H9 (cell line): ENCODE data around the gene FNDC1. TPM values are rescaled to one million over a fixed set of nuclear protein-coding genes. Genes with fewer than 3 reads are reported as not detected.

ENCODE experiments used
- DNase-seq: peaks from one replicate; pipeline ENCODE4 v3.0.0-alpha.2; 2017
- H2AFZ ChIP-seq: one replicate; pipeline ENCODE4 v1.6.1; 2013; ENCODE audit warnings: mild to moderate bottlenecking, low read length, control low read depth, moderate library complexity
- H2AK5ac ChIP-seq: 2 replicates; pipeline ENCODE4 v1.6.1; 2013; ENCODE audit warnings: low read length, control low read depth, mixed read lengths; ENCODE audit not compliant: insufficient read length
- H2BK120ac ChIP-seq: one replicate; pipeline ENCODE4 v1.6.1; 2013; ENCODE audit warnings: low read depth, mild to moderate bottlenecking, low read length, control low read depth, inconsistent platforms; ENCODE audit not compliant: poor library complexity, severe bottlenecking
- H2BK12ac ChIP-seq: 2 replicates; pipeline ENCODE4 v1.6.1; 2013; ENCODE audit warnings: low read length, control low read depth, mixed read lengths, low read depth; ENCODE audit not compliant: insufficient read length
- H2BK15ac ChIP-seq: 2 replicates; pipeline ENCODE4 v1.6.1; 2013; ENCODE audit warnings: low read depth, low read length, control low read depth
- H2BK20ac ChIP-seq: one replicate; pipeline ENCODE4 v1.6.1; 2013; ENCODE audit warnings: low read depth, mild to moderate bottlenecking, low read length, control low read depth, inconsistent platforms; ENCODE audit not compliant: poor library complexity, severe bottlenecking
- H2BK5ac ChIP-seq: 2 replicates; pipeline ENCODE4 v1.6.1; 2013; ENCODE audit warnings: low read length, control low read depth, mixed read lengths; ENCODE audit not compliant: insufficient read length
- H3K14ac ChIP-seq: 2 replicates; pipeline ENCODE4 v1.6.1; 2013; ENCODE audit warnings: low read length, control low read depth; ENCODE audit not compliant: insufficient read depth
- H3K18ac ChIP-seq: 2 replicates; pipeline ENCODE4 v1.6.1; 2013; ENCODE audit warnings: low read depth, mild to moderate bottlenecking, mixed read lengths, low read length, control low read depth; ENCODE audit not compliant: insufficient read length
- H3K23ac ChIP-seq: 2 replicates; pipeline ENCODE4 v1.6.1; 2013; ENCODE audit warnings: low read length, control low read depth, mixed read lengths, low read depth; ENCODE audit not compliant: insufficient read length
- H3K23me2 ChIP-seq: 2 replicates; pipeline ENCODE4 v1.6.1; 2013; ENCODE audit warnings: low read depth, mild to moderate bottlenecking, mixed read lengths, low read length, control low read depth; ENCODE audit not compliant: insufficient read length, poor library complexity, severe bottlenecking
- H3K27ac ChIP-seq: 2 replicates; pipeline ENCODE4 v1.5.1; 2013; ENCODE audit warnings: low read length, control low read depth, mixed read lengths, low read depth; ENCODE audit not compliant: insufficient read length
- H3K27me3 ChIP-seq: 2 replicates; pipeline ENCODE4 v1.6.1; 2013; ENCODE audit warnings: low read length, control low read depth, inconsistent platforms; ENCODE audit not compliant: insufficient read depth
- H3K4ac ChIP-seq: 2 replicates; pipeline ENCODE4 v1.6.1; 2013; ENCODE audit warnings: low read depth, mild to moderate bottlenecking, control low read depth, inconsistent platforms, low read length, moderate library complexity
- H3K4me1 ChIP-seq: 2 replicates; pipeline ENCODE4 v1.6.1; 2013; ENCODE audit warnings: low read length, control low read depth, inconsistent platforms; ENCODE audit not compliant: insufficient read depth
- H3K4me2 ChIP-seq: 2 replicates; pipeline ENCODE4 v1.6.1; 2013; ENCODE audit warnings: low read length, control low read depth, mixed read lengths; ENCODE audit not compliant: insufficient read length, insufficient read depth
- H3K56ac ChIP-seq: 2 replicates; pipeline ENCODE4 v1.6.1; 2013; ENCODE audit warnings: low read depth, mild to moderate bottlenecking, mixed read lengths, low read length, control low read depth; ENCODE audit not compliant: insufficient read length
- H3K79me1 ChIP-seq: 2 replicates; pipeline ENCODE4 v1.6.1; 2013; ENCODE audit warnings: low read depth, mild to moderate bottlenecking, moderate library complexity, low read length, control low read depth, inconsistent platforms; ENCODE audit not compliant: insufficient read depth, poor library complexity, severe bottlenecking
- H3K79me2 ChIP-seq: 2 replicates; pipeline ENCODE4 v1.6.1; 2013; ENCODE audit warnings: low read length, control low read depth, inconsistent platforms; ENCODE audit not compliant: insufficient read depth
- H3K9ac ChIP-seq: 2 replicates; pipeline ENCODE4 v1.6.1; 2013; ENCODE audit warnings: low read length, control low read depth, mixed read lengths; ENCODE audit not compliant: insufficient read length; ENCODE audit errors: extremely low read depth
- H3K9me3 ChIP-seq: one replicate; pipeline ENCODE4 v1.6.1; 2013; ENCODE audit warnings: low read depth, low read length, inconsistent platforms; ENCODE audit not compliant: control insufficient read depth
- H3T11ph ChIP-seq: one replicate; pipeline ENCODE4 v1.6.1; 2013; ENCODE audit warnings: mild to moderate bottlenecking, low read length, control low read depth, inconsistent platforms
- H4K20me1 ChIP-seq: one replicate; pipeline ENCODE4 v1.6.1; 2013; ENCODE audit not compliant: control insufficient read depth, insufficient read length, insufficient read depth
- H4K5ac ChIP-seq: 2 replicates; pipeline ENCODE4 v1.6.1; 2013; ENCODE audit warnings: low read depth, mild to moderate bottlenecking, mixed read lengths, low read length, control low read depth; ENCODE audit not compliant: insufficient read length
- H4K8ac ChIP-seq: replicated peaks from 2 replicates; pipeline ENCODE4 v1.6.1; 2013; ENCODE audit warnings: low read length, control low read depth, mixed read lengths, low read depth; ENCODE audit not compliant: insufficient read length
- H4K91ac ChIP-seq: 2 replicates; pipeline ENCODE4 v1.6.1; 2013; ENCODE audit warnings: low read depth, mild to moderate bottlenecking, moderate library complexity, mixed read lengths, low read length, control low read depth; ENCODE audit not compliant: insufficient read length
- H3K27ac Mint-ChIP-seq, 3 experiments: 2 replicates in 2 of 3; 3 replicates in 1 of 3; pipeline ENCODE4 v1.8.0; 2020 to 2021; ENCODE audit warnings: mixed read lengths in 3 of 3, mild to moderate bottlenecking in 1 of 3, moderate library complexity in 1 of 3
- H3K27me3 Mint-ChIP-seq: 2 replicates; pipeline ENCODE4 v1.8.0; 2021; ENCODE audit warnings: low read depth, mild to moderate bottlenecking, moderate library complexity, mixed read lengths
- H3K36me3 Mint-ChIP-seq, 3 experiments: 2 replicates in 2 of 3; 3 replicates in 1 of 3; pipeline ENCODE4 v1.8.0; 2020 to 2021; ENCODE audit warnings: low read depth in 3 of 3, mixed read lengths in 3 of 3; ENCODE audit not compliant: insufficient read depth in 1 of 3
- H3K4me1 Mint-ChIP-seq, 2 experiments: 2 replicates each; pipeline ENCODE4 v1.8.0; 2020; ENCODE audit warnings: mixed read lengths in 2 of 2
- H3K4me3 Mint-ChIP-seq, 2 experiments: 2 replicates in 1 of 2; 3 replicates in 1 of 2; pipeline ENCODE4 v1.8.0; 2020 to 2021; ENCODE audit warnings: mild to moderate bottlenecking in 2 of 2, mixed read lengths in 2 of 2, moderate library complexity in 1 of 2
- H3K9me3 Mint-ChIP-seq, 2 experiments: 2 replicates in 1 of 2; 3 replicates in 1 of 2; pipeline ENCODE4 v1.8.0; 2020; ENCODE audit warnings: mild to moderate bottlenecking in 2 of 2, mixed read lengths in 2 of 2, moderate library complexity in 1 of 2
- WGBS: extraction: QIAGEN DNeasy Blood & Tissue Kit; methylation state at CpG from one replicate; pipeline ENCODE4 v1.1.7; 2013; ENCODE audit warnings: missing lambda C conversion rate, low lambda C conversion rate, mixed read lengths; ENCODE audit not compliant: insufficient read length; ENCODE audit errors: extremely low coverage; 5-methylcytosine and 5-hydroxymethylcytosine counted together
- total RNA-seq: library from RNA; stranded (reverse); gene quantifications from 2 replicates; pipeline ENCODE4 v1.2.1, GENCODE V29; 2021
- TF ChIP-seq, protein P1 (sequence below): fragments of 200-600 bp; sonication (generic); conservative IDR thresholded peaks from 3 replicates; pipeline ENCODE4 v1.8.0; 2021; ENCODE audit warnings: antibody characterized with exemption, mild to moderate bottlenecking

Gene FNDC1
- total RNA-seq, 1 experiment from 2014 or later, result 0.24 TPM

DNA sequence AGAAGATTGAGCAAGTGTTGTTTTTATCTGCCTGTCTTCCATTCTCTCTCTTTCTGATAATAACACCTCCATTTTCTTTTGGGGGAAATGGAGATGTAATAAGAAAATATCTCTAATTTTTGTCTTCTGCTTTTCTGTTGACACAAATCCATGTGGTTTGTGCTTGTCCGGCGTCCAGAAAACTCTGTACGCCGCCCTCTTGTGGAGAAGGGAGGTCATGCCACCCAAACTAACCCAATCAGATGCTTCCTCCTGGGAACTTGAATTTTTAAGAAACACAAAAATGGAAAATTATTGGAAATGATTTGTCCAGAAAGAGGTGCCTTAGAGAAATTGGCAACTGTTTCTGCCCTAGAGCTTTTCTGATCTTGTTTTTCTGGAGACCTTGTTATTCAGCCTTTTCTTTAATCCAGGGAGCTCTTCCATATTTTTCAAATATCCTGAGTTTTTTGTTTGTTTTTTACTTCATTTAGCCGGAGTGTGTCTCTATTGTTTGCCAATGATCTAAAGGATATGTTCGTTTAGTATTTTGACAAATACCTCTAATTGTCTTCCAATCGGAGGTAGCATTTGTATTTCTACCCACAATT is 17.8 kb upstream of the FNDC1 start:
- H3K23me2 ChIP-seq, result no peaks in the 10 kb centered on the region
- H3K23ac ChIP-seq, result no peak overlapping the region
- no peak overlapping the region for H3K56ac ChIP-seq
- Mint-ChIP-seq H3K36me3 (peaks cover 0 to 2% (median 0%) of the 10 kb centered on the region in 3 experiments; a peak in 2 of 7 replicates), H3K9me3 (peaks cover 10 to 11% of the 10 kb centered on the region in 2 experiments), H3K4me3 (no peak overlapping the region), H3K27ac (no peak overlapping the region), H3K4me1 (no peaks in the 10 kb centered on the region), H3K27me3 (peaks cover 8% of the 10 kb centered on the region)
- no peak overlapping the region for H3T11ph ChIP-seq
- H3K27me3 ChIP-seq, result no peaks in the 10 kb centered on the region
- no peak overlapping the region for H2BK12ac ChIP-seq
- H2BK120ac ChIP-seq, result no peak overlapping the region
- no peak overlapping the region for H2AFZ ChIP-seq
- H3K79me2 ChIP-seq, result no peaks in the 10 kb centered on the region
- no peak overlapping the region for H2BK20ac ChIP-seq
- H2BK5ac ChIP-seq, result no peak overlapping the region
- H3K9ac ChIP-seq, result no peak overlapping the region
- no peak overlapping the region for H3K18ac ChIP-seq
- no peak overlapping the region for H4K8ac ChIP-seq
- no CpG with 5 or more reads among the region's 7 CpGs for WGBS
- H4K5ac ChIP-seq, result no peak overlapping the region
- no peak overlapping the region for H3K4me2 ChIP-seq
- H3K4ac ChIP-seq, result no peak overlapping the region
- H4K91ac ChIP-seq, result no peak overlapping the region
- DNase-seq, result no peak
- no peak overlapping the region for H2AK5ac ChIP-seq
- H2BK15ac ChIP-seq, result no peak overlapping the region
- H3K4me1 ChIP-seq, result no peaks in the 10 kb centered on the region
- no peak overlapping the region for H3K27ac ChIP-seq
- TF ChIP-seq, protein P1, sequence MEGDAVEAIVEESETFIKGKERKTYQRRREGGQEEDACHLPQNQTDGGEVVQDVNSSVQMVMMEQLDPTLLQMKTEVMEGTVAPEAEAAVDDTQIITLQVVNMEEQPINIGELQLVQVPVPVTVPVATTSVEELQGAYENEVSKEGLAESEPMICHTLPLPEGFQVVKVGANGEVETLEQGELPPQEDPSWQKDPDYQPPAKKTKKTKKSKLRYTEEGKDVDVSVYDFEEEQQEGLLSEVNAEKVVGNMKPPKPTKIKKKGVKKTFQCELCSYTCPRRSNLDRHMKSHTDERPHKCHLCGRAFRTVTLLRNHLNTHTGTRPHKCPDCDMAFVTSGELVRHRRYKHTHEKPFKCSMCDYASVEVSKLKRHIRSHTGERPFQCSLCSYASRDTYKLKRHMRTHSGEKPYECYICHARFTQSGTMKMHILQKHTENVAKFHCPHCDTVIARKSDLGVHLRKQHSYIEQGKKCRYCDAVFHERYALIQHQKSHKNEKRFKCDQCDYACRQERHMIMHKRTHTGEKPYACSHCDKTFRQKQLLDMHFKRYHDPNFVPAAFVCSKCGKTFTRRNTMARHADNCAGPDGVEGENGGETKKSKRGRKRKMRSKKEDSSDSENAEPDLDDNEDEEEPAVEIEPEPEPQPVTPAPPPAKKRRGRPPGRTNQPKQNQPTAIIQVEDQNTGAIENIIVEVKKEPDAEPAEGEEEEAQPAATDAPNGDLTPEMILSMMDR, result peak; percentile 87
- no peaks in the 10 kb centered on the region for H3K9me3 ChIP-seq
- H3K79me1 ChIP-seq, result no peaks in the 10 kb centered on the region
- H3K14ac ChIP-seq, result no peak overlapping the region
- H4K20me1 ChIP-seq, result no peaks in the 10 kb centered on the region
